OCI-LY3 (cell line): ENCODE results near the gene SUCLG2.

Experiments used
- H2AFZ ChIP-seq: fragments of 200-600, 300-600 bp; shearing (Covaris generic); 2 replicates; pipeline ENCODE4 v1.6.0; 2014; ENCODE audit warnings: antibody characterized with exemption, low read depth, low read length
- H3K27ac ChIP-seq: fragments of 200-600, 300-600 bp; sonication (generic); 2 replicates; pipeline ENCODE4 v1.5.1; 2014; ENCODE audit warnings: mild to moderate bottlenecking, low read length, moderate library complexity, mixed read lengths
- H3K27me3 ChIP-seq: fragments of 200-600, 300-600 bp; sonication (generic); 2 replicates; pipeline ENCODE4 v1.6.1; 2014; ENCODE audit warnings: low read depth, low read length, mixed read lengths
- H3K36me3 ChIP-seq: fragments of 200-600, 300-600 bp; sonication (generic); replicated peaks from 2 replicates; pipeline ENCODE3; 2014; ENCODE audit warnings: low read depth, low read length, mixed read lengths
- H3K4me1 ChIP-seq: fragments of 300-600, 200-600 bp; sonication (generic); 2 replicates; pipeline ENCODE4 v1.6.1; 2014; ENCODE audit warnings: low read length, mixed read lengths
- H3K4me2 ChIP-seq: fragments of 200-600, 300-600 bp; sonication (generic); 2 replicates; pipeline ENCODE4 v1.6.1; 2014; ENCODE audit warnings: low read length, mixed read lengths
- H3K4me3 ChIP-seq: fragments of 300-600, 200-600 bp; sonication (generic); 2 replicates; pipeline ENCODE4 v1.5.1; 2014; ENCODE audit warnings: antibody characterized with exemption, mild to moderate bottlenecking, low read length, moderate library complexity
- H3K79me2 ChIP-seq: fragments of 300-600, 200-600 bp; shearing (Covaris generic); 2 replicates; pipeline ENCODE4 v1.6.1; 2014; ENCODE audit warnings: mild to moderate bottlenecking, low read length, mixed read lengths
- H3K9ac ChIP-seq: fragments of 300-600, 200-600 bp; shearing (Covaris generic); 2 replicates; pipeline ENCODE4 v1.6.0; 2014; ENCODE audit warnings: mild to moderate bottlenecking, low read length, moderate library complexity
- H3K9me3 ChIP-seq: fragments of 200-600, 300-600 bp; shearing (Covaris generic); 2 replicates; pipeline ENCODE4 v1.6.1; 2014; ENCODE audit warnings: low read length, mixed read lengths; ENCODE audit not compliant: insufficient read depth
- H4K20me1 ChIP-seq: fragments of 200-600, 300-600 bp; sonication (generic); 2 replicates; pipeline ENCODE4 v1.6.1; 2016; ENCODE audit warnings: low read length, mixed read lengths; ENCODE audit not compliant: insufficient read depth
- CTCF ChIP-seq: fragments of 200-600, 300-600 bp; sonication (generic); IDR thresholded peaks from 2 replicates; pipeline ENCODE4 v1.5.1; 2014; ENCODE audit warnings: antibody characterized with exemption, low read length, low read depth
- EZH2phosphoT487 ChIP-seq: fragments of 200-600 bp; shearing (Covaris generic); IDR thresholded peaks from 2 replicates; pipeline ENCODE4 v1.6.1; 2018; ENCODE audit warnings: antibody characterized with exemption, mixed run types, low read depth

Gene SUCLG2

GRCh38 chr3:67653425-67654098 is 850 bp downstream of the SUCLG2 start:
- H3K4me1 ChIP-seq = peaks cover 43% of the 10 kb centered on the region
- H4K20me1 ChIP-seq = peaks cover 42% of the 10 kb centered on the region
- H3K9ac ChIP-seq = peak overlapping the region; percentile 97
- H3K36me3 ChIP-seq = peaks cover 30% of the 10 kb centered on the region
- H2AFZ ChIP-seq = peak overlapping the region; percentile 44; the same call in 1 of the 2 replicates
- peak overlapping the region; percentile 91 for H3K27ac ChIP-seq
- H3K4me3 ChIP-seq = peak overlapping the region; percentile 92
- no peaks in the 10 kb centered on the region for H3K9me3 ChIP-seq
- peaks cover 64% of the 10 kb centered on the region for H3K79me2 ChIP-seq
- no peaks in the 10 kb centered on the region for H3K27me3 ChIP-seq
- TF ChIP-seq CTCF (no peak), EZH2phosphoT487 (no peak)
- peak overlapping the region; percentile 83 for H3K4me2 ChIP-seq

GRCh38 chr3:67650084-67650483 is 4.3 kb downstream of the SUCLG2 start:
- peaks cover 96% of the 10 kb centered on the region for H3K79me2 ChIP-seq
- no peak overlapping the region for H3K9ac ChIP-seq
- H3K27ac ChIP-seq = no peak overlapping the region
- peaks cover 54% of the 10 kb centered on the region for H3K4me1 ChIP-seq
- peaks cover 70% of the 10 kb centered on the region for H4K20me1 ChIP-seq
- no peak overlapping the region for H2AFZ ChIP-seq
- H3K4me3 ChIP-seq = no peak overlapping the region
- TF ChIP-seq CTCF = no peak
- no peak for TF ChIP-seq EZH2phosphoT487
- H3K9me3 ChIP-seq = no peaks in the 10 kb centered on the region
- H3K27me3 ChIP-seq = no peaks in the 10 kb centered on the region
- no peak overlapping the region for H3K4me2 ChIP-seq
- peaks cover 49% of the 10 kb centered on the region for H3K36me3 ChIP-seq

GRCh38 chr3:67649681-67650080 is 4.7 kb downstream of the SUCLG2 start:
- Histone ChIP-seq H3K4me2 (no peak overlapping the region), H3K4me3 (no peak overlapping the region)

GRCh38 chr3:67648701-67649100 is 5.7 kb downstream of the SUCLG2 start:
- Histone ChIP-seq H3K4me2 (no peak overlapping the region), H3K9me3 (no peaks in the 10 kb centered on the region), H4K20me1 (peaks cover 77% of the 10 kb centered on the region), H3K27me3 (no peaks in the 10 kb centered on the region), H2AFZ (no peak overlapping the region), H3K4me1 (peaks cover 51% of the 10 kb centered on the region), H3K36me3 (peaks cover 49% of the 10 kb centered on the region), H3K9ac (no peak overlapping the region), H3K79me2 (peaks cover 97% of the 10 kb centered on the region), H3K27ac (no peak overlapping the region), H3K4me3 (no peak overlapping the region)
- TF ChIP-seq CTCF (no peak), EZH2phosphoT487 (no peak)

More at GRCh38 chr3:67649681-67650080, 4.7 kb downstream of the SUCLG2 start:
- no peak overlapping the region for H3K27ac ChIP-seq
- no peaks in the 10 kb centered on the region for H3K9me3 ChIP-seq
- no peak overlapping the region for H3K9ac ChIP-seq
- no peak overlapping the region for H2AFZ ChIP-seq
- H4K20me1 ChIP-seq = peaks cover 70% of the 10 kb centered on the region
- H3K79me2 ChIP-seq = peaks cover 96% of the 10 kb centered on the region
- peaks cover 49% of the 10 kb centered on the region for H3K36me3 ChIP-seq
- no peaks in the 10 kb centered on the region for H3K27me3 ChIP-seq
- peaks cover 51% of the 10 kb centered on the region for H3K4me1 ChIP-seq
- no peak for TF ChIP-seq CTCF
- TF ChIP-seq EZH2phosphoT487 = no peak
